GM19438 (cell line): Measurements from ENCODE around the gene HEBP1.

Experiments
- ATAC-seq: cut with Tn5 transposase; IDR thresholded peaks from one replicate; pipeline ENCODE4 v1.9.1; 2021; ENCODE audit warnings: low read depth; ENCODE audit not compliant: unreplicated experiment

The HEBP1 gene

DNA sequence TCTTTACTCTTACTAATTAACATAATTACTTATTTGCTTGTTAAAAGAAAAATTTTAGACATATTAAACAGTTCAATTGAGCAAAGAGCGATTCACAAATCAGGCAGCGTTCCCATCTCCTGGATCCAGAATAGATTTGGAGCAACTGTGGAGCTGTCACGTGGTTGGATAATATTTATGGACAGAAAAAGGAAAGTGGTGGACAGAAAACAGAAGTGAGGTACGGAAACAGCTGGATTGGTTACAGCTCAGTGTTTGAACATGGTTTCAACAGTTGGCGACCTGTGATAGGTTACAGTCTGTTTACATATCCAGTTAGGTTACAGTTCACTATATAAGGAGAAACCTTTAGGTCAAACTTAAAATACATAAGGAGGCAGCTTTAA is 24.5 kb upstream of the HEBP1 start:
- ATAC-seq, result no peak

DNA sequence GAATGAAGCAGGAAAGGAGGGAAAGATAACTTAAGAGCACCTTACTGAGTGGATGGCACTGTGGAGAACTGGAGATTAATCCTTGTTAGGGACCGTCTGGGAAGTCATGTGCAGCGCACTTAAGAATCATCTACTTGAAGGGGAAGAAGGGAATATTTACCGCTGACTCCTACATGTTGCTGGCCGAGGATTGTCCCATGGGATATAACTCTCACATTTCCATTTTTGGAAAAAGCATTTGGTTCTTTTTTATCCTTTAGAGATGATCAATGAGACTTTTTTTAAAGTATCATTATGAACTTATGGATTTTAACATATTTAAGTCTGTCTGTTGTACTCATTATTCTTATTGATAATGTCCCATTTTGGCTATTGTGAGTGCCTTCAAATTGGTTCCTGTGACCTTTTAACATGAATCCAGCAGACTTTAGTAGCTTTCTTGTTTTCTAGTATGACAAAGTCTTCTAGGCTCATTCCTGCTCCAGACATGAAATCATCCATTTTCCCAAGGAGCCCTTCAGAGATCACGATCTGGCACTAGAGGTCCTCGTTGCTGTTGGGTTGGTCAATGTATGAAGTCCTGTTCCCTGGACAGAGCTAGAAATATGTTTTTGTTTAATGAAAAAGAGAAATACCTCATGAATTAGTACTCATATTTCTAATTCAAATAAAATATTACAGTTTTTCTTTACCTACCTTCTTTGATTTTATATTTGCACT is 23.9 kb upstream of the HEBP1 start:
- ATAC-seq, result no peak

DNA sequence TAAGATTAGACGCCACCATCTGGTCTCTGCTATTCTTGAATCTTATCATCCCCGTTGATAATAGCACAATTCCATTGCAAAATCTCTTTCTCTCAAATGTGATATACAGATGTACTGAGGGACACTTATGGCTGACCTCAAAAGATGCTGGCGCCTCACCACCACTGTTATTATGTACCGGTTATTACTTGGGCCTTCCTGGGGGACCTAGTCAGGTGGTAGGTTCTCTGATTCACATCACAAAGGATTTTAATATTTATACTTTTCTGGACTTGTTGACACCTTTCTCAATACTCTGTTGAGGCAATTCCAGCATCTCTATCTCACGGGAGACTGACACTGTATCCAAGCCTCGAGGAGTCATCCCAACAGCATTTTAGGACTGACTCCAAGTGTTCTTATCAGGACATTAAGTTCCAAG is 22.8 kb upstream of the HEBP1 start:
- no peak for ATAC-seq

DNA sequence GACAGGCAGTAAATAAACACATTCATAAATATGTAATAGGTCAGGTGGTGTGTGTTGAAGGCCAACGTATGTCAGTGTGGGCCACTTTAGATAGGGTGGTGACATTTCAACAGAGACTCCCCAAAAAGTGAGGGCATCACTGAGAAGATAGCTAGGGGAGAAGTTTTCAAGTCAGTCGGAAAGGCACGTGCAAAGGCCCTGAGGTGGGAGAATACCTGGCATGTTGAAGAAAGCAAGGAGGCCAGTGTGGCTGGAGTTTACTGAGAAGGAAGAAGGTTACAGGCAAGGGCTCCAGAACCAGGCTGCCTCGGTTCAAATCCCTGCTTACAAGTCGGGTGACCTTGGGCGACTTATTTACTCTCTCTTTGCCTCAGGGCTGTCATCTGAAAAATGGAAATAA is 11.0 kb upstream of the HEBP1 start:
- ATAC-seq, result no peak

DNA sequence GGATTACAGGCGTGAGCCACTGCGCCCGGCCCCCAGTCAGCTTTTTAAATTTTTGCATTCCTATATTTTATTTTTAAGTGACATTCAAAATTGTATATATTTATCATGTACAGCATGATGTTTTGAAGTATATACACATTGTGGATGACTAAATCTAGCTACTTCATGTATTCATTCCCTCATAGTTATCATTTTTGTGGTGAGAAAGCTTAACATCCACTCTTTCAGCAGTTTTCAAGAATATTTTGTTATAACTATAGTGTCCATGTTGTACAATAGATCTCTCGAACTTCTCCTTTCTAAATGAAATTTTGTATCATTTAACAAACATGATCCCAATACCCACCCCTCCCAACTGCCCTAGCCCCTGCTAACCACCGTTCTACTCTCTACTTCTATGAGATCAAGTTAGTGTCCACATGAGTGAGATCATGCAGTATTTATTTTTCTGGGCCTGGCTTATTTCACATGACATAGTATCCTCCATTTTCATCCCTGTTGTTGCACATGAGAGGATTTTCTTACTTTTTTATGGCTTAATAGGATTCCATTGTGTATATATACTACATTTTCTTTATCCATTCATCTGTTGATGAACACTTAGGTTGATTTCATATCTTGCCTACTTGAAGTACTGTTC is 8.8 kb upstream of the HEBP1 start:
- ATAC-seq, result no peak

DNA sequence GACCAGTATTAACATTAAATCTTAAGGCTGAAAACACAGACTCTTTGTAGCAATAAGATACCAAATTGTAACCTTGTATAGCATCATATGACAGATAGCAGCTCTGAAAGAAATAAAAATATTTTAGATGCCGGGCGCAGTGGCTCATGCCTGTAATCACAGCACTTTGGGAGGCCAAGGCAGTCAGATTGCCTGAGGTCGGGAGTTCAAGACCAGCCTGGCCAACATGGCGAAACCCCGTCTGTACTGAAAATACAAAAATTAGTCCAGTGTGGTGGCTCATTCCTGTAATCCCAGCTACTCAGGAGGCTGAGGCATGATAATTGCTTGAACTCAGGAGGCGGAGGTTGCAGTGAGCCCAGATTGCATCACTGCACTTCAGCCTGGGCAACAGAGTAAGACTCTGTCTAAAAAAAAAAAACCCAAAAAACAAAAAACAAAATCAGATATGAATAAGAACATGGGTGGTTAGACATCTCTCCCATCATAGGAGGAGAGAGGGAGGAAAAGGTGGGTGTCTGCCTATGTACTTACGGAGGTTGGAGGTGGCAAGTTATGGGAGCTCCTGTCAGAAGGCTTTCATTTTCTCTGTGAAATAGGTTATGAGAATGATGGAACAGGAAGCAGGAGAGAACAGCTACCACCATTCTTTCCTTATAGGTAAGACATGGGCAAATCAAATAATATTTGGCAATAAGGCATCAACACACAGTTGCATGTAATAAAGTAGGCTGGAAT is 7.6 kb upstream of the HEBP1 start:
- no peak for ATAC-seq

DNA sequence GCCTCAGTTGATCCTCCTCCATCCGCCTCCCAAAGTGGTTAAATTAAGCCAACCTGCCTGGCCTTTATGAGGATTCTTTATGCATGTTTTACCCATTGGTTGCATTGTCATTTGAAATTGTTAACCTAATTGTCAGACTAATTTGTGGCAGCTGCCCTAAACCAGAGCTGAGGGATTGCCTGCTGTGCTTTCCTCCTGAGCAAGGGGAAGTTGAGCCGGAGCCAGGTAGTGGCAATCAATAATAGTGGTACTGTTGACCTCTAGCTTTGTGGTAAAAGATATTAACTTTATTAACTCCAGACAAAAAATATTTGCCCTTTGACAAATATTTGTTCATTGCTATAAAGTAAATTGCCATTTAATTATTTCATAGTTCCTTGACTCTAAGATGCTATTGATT is 5.6 kb upstream of the HEBP1 start:
- no peak for ATAC-seq

DNA sequence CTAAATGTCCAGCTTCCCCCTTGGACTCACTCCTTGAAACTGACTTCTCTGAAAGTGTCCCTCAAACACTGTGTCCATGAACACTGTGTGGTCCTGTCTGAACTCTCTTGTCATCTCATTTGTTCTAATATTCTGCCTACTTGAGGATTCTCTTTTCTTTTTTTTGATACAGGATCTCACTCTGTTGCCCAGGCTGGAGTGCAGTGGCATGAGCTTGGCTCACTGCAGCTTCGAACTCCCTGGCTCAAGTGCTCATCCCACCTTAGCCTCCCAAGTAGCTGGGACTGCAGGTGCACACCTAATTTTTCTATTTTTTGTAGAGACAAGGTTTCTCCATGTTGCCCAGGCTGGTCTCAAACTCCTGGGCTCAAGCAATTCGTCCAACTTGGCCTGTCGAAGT is 4.9 kb upstream of the HEBP1 start:
- ATAC-seq, result no peak

DNA sequence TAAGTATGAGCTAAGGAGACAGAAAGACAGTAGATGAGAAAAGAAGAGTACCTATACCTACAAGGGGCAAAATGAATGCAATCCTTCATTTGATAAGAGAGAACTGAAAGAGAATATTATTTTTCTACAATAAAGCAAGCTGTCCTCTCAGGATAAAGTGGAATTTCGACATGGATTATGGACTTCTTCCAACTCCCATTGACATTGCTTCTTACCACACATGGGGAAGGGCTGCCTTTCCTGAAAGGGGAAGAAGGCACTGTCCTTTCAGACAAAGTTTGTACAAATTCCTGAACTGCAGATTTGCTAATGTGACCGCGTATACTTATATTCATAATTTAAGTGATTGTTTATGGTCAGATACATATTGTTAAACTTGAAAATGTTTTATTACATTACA is 4.3 kb upstream of the HEBP1 start:
- no peak for ATAC-seq

DNA sequence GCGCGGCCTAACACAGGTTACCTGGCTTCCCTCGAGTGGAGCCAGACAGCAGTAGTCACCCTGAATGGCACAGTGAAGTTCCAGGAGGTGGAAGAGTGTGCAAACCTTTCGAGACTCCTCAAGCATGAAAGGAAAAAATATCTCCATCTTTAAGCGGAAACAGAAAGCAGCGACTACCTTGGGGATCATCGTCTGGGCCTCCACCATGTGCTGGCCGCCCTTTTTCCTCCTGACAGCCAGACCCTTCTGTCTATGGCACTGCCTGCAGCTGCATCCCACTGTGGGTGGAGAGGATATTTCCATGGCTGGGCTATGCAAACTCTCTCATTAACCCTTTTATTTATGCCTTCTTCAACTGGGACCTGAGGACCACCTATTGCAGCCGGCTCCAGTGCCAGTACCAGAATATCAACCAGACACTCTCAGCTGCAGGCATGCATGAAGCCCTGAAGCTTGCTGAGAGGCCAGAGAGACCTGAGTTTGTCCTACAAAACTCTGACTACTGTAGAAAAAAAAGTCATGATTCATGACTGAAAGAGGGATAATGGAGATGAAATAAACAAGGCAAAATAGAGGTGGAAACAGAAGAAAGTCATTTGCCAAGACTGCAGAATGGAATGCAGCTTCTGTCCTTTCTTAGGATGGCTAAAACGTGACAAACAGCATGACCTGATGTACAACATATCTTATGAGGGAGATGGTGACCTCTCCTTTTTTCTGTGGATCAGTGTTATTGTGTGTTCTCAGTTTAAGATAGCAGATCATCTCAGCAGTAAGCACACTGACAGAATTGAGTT is 2.4 kb upstream of the HEBP1 start:
- no peak for ATAC-seq

DNA sequence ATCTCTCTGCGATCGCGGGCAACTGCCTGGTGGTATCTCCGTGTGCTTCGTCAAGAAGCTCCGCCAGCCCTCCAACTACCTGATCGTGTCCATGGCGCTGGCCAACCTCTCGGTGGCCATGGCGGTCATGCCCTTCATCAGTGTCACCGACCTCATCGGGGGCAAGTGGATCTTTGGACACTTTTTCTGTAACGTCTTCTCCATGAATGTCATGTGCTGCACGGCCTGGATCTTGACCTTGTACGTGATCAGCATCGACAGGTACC is 1.6 kb upstream of the HEBP1 start:
- no peak for ATAC-seq

DNA sequence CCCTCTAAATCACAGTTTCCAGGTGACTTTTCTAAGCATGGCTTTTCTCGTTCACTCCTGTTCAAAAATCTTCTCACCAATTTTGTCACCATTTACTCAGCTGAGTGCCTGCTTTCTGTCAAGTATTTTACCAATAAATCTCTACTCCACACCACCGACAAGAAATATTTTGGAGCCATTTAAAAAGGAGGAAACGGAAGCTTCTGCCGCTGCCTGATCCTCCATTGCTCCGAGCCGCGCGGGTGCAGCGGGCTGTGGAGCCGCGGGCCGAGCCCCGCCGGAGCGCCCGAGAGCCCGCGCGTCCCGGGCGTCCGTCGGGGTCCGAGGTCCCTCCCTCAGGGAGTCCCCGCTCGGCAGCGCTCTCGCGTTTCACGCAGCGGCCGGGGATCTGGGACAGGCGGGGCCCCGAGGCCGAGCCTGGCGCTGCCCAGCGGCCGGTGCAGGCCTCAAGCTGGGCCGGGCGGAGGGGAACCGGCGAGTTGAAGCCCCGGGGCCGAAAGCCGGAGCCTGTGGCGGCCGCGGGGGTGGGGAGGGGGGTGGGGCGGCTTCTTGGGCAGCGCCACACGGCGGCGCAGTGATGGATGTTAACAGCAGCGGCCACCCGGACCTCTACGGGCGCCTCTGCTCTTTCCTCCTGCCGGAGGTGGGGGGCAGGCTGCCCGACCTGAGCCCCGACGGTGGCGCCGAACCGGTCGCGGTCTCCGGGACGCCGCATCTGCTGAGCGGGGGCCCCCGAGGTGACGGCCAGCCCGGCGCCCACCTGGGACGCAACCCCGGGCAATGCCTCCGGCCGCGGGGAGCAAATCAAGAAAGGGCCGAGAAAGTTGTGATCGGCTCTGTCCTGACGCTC is 1.1 kb upstream of the HEBP1 start:
- ATAC-seq, result peak; percentile 39

DNA sequence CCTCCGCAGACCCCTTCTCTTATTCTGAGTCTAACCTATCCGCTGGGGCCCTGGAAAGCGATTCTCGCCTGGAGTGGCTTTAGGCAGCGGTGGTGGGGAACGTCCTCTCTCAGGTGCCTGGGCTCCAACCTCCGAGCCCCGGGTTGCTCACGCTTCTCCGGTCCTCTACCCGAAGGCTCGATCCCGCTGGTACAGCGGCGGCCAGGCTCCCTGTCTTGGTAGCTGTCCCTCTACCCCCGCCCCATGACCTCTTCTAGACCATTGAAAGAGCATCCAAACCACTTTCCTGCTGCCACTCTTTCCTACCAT is 505 bp upstream of the HEBP1 start:
- peak; percentile 29 for ATAC-seq

DNA sequence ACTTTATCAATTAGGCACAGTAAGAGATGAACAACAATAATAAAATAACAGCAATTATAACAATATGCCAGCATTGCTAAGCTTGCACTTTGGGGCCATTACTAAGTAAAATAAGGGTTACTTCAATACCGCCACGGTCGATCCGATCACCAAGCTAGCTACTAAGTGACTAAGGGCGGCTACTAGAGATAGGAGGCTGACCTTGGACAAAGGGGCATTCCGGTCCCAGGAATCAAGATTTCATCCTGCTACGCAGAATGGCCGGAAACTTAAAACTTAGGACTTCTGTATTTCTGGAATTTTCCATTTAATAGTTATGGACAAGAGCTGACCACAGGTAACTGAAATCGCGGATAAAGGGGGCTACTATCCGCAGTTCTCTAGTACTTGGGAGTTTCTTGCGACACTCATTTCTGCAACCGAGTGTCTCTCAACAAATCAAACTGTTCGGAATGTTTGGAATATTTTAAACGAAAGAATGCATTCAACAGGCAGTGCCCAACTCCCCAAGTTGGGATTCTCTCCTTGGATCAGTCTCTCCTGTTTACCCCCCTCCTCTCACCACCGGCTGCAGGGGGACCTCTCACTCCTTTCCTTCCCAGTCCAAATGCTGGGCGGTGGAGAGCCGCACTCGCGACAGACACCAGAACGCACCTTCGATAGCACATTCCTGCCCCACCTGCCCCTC is 650 bp downstream of the HEBP1 start:
- ATAC-seq, result peak; percentile 8

DNA sequence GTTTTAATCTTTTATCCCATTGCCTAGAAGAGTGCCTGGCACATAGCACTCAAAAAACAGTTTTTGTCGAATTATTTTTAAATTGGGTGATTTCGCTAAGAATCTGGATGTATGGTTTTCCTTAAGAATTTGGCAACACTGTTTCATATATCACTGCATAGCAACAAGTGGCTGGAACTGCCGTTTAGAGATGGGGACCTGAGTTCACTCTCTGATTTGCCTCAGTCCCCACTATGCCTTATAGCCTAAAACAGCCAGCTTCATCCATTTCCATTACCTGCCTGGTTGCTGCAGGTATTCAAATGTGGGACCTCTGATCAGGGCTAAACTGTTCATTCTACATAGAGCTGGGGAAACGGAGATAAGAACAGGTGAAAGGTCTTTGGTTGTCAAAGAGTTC is 1.8 kb downstream of the HEBP1 start:
- ATAC-seq, result no peak

DNA sequence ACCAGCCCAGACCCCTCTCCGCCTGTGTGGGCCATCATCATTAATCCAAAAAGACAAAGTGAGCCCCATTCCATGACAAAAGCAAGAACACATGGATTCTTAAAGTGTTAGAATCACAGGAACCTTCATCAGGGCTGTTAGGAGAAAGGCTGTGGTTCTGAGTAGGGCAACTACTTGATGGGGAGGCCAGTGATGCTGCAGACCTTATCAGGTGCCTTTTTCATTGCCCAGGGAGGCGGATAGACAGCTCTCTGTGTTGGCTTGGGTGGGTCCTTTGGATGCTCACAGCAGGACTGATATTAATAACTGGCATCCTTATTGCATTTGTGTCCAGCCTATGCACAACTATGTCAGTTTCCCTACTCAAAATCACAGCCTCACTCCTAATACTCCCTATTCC is 2.3 kb downstream of the HEBP1 start:
- no peak for ATAC-seq

DNA sequence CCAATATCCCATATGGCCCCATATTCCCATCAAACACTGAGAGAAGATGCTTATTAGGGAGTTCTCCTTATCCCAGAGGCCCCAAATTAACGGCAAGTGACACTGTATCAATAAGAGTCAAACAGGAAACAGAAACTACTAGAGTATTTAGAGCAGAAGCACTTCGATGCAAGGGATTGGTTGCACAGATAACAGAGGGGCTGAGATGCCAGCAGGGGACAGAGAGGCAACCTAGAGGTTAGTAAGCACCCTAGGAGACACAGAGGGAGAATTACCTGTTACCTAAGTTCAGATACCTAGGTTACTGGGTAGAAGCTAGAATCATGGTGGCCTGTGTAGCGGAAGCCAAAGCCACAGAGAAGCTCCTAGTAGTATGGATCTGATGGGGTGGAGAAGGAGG is 2.9 kb downstream of the HEBP1 start:
- no peak for ATAC-seq

DNA sequence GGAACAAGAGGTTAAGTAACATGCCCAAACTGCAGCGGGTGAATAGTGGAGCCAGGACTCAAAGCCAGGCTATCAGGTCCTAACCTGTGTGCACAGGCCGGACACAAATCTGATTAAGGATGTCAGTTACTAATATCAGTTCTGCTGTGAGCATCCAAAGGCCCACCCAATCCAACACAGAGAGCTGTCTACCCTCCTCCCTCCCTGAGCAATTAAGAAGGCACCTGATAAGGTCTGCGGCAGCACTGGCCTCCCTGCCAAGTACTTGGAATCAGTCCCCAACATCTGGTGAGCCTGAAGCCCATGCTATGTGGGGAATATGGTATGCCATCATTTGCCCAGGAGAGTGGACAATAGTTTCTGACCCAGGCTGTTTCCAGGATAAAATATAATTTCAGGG is 3.9 kb downstream of the HEBP1 start:
- no peak for ATAC-seq

DNA sequence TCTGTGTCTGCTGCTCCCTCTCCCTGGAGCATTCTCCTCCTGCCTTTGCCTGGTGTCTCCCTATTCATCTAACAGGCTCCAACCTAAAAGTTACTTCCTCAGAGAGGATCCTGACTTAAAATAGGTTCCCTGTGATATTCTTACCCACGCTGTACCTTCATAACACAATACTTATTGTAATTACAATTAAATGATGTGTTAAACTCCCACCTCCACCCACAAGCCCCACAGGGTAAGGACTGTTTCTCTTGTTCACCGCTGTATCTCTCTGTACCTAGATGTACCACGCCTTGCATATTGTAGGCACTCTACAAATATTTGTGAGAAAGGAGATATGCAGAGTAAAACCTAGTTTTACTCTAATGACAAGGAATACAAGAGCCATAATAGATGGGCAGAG is 5.0 kb downstream of the HEBP1 start:
- no peak for ATAC-seq

DNA sequence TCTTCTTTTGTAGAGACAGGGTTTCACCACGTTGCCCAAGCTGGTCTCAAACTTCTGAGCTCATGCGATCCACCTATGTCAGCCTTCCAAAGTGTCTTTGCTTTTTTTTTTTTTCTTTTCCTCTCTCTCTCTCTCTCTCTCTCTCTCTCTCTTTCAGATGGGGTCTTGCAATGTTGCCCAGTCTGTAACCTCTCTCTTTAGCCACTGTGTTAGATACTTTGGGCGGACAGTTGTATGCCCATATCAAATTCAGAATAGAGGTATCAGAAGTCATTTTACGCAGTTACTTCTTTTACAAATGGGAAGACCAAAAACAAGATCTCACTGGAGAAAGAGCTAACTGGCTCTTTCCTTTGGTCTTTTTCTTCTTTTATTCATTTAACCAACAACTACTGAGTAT is 6.7 kb downstream of the HEBP1 start:
- no peak for ATAC-seq
